Stimulated activated naive CD8-positive, alpha-beta T cell treated with anti-CD3 and anti-CD28 coated beads, Interleukin-15, Interleukin-2, amounts not matched to agents 100 U/mL and 50 U/mL, for 24 hours (primary cell): ENCODE results near the gene ZNF785.
"Not testable (repeated sequence)": the region's sequence is repeated elsewhere in the genome, so short reads cannot be mapped to it uniquely, and the experiment has no call there.

ENCODE experiments used
- ATAC-seq: fragments of 150-1000 bp; cut with Tn5 transposase; one replicate; pipeline ENCODE4 v1.10.0; 2021
- DNase-seq: peaks from one replicate; pipeline ENCODE4 v3.0.0; 2021

Gene ZNF785

DNA sequence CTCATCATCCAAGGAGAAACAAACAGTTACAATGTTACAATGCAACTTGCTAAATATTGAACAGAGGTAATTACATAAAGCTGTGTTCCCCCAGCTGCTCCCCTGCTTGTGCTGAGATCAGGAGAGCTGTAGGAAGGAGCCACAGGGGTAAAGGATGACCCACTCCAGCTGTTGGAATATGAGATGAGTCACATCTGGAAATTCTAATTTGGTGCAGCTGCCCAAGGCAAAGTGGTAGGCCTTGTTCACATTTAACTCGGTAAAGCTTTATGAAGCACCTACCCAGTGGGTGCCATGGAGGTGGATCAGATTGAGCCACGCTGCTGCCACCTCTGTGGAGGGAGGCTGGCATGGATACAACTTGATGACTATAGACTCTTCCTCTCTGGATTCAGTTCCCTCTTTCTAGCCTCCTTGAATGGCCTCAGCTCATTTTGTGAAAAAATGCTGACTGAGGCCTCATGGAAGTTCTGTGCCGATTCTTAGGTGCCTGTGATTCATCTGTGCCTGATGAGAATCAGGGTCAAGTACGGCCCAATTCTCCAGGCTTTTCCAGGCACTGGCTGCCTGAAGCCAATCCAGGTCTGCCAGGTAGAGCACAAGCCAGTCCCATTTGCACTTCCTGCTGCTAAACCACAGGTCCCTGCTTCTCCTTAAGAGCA is 17.2 kb upstream of the ZNF785 start:
- no peak for DNase-seq

DNA sequence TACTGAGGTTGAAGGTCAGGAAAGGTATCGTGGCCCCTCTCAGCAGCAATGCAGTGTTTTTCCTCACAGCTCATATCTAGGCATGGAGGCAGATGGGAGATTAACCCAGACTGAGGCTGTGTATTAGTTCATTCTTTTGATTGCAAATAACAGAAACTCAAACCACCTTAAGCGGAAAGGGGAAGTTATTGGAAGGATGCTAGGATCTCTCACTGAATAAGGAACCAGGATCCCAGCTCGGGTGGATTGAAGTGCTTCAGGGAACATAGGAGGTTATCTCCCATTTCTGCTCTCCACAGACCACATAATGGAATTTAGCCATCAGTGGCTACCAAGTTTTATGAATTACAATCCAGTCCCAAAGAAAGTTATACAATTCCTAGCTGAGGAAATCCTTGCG is 16.5 kb upstream of the ZNF785 start:
- ATAC-seq (no peak), DNase-seq (no peak)

More for the DNA sequence above, 17.2 kb upstream of the ZNF785 start:
- ATAC-seq, result no peak

DNA sequence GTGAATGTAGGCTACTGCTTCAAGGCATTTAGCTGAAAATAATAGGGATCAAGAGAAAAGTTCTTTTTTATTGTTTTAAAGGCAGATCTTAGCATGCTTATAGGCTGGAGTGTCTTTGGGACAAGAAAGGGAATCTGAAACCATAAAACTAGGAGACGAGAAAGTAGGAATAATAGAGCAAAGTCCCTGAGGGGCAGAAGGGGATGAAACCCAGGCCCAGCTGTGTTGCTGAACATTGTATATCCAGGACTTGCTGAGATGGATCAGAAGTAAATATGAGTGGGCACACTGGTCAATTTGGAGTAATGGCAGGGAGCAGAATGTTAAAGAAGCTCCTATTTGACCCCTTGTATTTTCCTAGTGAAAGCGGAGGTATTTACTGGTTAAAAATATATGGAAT is 15.4 kb upstream of the ZNF785 start:
- DNase-seq (no peak), ATAC-seq (no peak)

DNA sequence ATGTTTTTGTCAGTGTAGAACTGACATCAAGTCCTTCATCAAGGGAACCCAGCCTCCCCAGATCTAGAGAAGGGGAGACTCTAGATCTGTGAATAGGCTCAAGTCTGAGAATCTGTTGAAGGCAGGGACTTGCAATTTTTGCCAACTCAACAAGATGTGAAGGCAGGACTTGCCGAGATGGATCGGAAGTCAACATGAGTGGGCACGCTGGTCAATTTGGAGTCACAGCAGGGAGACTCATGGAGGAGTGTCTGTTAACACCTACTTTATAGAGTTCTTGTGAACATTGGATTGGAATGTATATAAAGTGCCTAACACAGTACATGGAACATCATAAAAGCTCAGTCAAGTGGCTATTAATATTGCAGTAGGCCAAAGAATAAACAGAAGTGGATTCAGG is 14.7 kb upstream of the ZNF785 start:
- no peak for ATAC-seq
- DNase-seq, result no peak

DNA sequence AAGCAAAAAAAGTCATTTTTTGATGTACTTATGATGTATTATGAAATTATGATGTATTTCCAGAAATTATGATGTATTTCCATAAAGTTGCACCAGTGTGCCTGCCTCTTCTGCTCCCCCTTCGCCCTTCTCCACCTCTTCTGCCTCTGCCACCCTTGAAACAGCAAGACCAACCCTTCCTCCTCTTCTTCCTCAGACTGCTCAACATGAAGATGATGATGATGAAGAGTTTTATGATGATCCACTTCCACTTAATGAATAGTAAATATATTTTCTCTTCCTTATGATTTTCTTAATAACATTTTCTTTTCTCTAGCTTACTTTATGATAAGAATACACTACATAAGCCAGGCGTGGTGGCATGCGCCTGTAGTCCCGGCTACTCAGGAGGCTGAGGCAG is 7.4 kb upstream of the ZNF785 start:
- DNase-seq, result no peak
- no peak for ATAC-seq

DNA sequence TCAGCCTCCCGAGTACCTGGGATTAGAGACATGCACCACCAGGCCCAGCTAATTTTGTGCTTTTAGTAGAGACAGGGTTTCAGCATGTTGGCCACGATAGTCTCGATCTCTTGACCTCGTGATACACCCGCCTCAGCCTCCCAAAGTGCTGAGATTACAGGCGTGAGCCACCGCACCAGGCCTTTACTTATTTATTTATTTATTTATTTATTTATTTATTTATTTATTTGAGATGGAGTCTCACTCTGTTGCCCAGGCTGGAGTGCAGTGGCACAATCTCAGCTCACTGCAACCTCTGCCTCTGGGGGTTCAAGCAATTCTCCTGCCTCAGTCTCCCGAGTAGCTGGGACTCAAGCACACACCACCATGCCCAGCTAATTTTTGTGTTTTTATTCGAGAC is 5.4 kb upstream of the ZNF785 start:
- ATAC-seq, DNase-seq: not testable (repeated sequence)

DNA sequence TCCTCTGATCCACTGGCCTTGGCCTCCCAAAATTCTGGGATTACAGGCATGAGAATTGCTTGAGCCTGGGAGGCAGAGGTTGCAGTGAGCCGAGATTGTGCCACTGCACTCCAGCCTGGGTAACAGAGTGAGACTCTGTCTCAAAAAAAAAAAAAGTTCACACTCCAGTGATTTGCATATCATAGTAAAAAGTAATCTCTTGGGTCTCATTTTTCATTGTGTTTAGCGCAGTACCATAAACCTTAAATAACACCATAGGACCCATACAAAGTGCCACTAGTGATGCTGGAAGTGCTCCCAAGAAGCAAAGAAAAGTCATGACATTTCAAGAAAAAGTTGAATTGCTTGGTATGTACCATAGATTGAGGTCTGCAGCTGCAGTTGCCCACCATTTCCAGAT is 4.1 kb upstream of the ZNF785 start:
- not testable (repeated sequence) for DNase-seq, ATAC-seq

DNA sequence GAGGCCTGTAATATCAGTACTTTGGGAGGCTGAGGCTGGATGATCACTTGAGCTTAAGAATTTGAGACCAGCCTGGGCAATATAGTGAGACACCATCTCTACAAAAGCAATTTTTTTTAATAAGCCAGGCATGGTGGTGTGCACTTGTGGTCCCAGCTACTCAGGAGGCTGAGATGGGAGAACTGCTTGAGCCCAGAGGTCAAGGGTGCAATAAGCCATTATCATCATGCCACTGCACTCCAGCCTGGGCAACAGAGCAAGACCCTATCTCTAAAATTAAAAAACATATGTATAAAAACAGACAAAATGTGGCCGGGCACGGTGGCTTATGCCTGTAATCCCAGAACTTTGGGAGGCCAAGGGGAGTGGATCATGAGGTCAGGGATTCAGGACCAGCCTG is 3.2 kb upstream of the ZNF785 start:
- DNase-seq (no peak), ATAC-seq (no peak)

DNA sequence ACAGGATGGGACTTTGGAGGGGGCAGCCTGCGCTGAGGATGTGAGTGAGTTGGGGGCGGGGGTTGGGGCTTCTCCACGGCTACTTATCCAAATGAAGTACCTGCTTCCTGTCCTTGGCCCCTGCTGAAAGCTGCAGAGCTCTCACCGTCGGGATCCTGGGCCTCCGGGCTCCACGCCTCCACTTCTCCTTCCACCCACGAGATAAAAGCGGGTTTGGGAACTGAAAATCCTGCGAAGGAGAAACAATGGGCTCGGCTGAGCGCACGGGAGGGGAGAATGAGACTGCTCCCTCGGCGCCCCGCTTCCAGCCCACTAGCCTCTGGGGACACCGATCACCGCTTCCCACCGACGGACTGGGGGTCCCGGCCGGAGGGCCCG is 486 bp downstream of the ZNF785 start:
- DNase-seq, result peak; percentile 42
- ATAC-seq, result peak; percentile 7

DNA sequence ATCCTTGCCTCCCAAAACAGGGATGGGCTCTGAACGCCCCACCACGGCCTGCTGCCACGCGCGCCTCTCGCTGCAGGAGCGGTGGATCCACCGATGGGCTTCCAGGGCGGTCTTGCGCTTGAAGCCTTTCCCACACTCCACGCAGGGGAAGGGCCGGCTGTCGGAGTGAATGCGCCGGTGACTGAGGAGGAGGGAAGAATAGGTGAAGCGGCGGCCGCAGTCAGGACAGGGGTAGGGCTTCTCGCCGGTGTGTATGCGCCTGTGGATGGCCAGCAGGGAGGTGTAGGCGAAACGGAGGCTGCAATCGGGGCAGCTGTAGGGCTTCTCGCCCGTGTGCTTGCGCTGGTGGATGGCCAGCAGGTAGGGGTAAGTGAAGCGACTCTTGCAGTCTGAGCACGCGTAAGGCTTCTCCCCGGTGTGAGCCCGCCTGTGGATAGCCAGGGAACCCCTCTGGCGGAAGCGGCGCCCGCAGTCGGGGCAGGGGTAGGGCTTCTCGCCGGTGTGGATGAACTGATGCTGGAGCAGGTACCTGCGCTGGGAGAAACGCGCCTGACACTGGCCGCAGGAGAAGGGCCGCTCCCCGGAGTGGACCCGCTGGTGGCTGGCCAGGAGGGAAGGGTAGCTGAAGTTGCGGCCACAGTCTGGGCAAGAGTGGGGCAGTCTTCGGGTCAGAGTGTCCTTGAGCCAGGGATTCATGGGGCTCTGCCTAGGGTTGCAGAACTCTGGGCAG is 2.7 kb downstream of the ZNF785 start:
- no peak for ATAC-seq
- no peak for DNase-seq

DNA sequence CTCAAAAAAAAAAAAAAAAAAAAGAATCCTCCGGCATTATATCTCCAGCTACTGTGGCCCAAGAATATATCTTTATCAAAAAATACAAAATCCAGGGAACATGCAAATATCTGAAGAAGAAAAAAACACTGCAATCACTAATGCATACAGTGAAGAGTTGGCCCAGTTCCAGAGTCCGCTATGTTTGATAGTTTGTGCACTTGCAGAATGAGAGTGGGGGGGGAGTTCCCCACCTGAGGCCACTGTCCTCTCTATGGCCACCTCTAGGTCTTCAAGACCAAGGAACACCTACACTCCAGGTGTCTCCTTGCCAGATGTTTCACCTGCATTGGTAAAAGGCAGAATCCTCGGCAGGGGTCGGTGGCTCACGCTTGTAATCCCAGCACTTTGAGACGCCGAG is 4.0 kb downstream of the ZNF785 start:
- no peak for ATAC-seq
- no peak for DNase-seq

DNA sequence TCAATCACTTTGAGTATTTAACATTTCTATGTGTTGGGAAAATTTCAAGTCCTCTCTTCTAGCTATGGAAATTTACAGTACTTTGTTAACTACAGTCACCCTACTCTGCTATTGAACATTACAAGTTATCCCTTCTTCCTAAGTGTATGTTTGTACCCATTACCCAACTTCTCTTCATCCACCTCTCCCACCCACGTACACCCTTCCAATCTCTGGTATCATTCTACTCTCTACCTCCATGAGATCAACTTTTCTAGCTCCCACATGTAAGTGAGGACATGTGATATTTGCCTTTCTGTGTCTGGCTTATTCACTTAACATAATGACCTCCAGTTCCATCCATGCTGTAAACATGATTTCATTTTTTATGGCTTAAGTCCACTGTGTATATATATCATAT is 10.8 kb downstream of the ZNF785 start:
- ATAC-seq (no peak), DNase-seq (no peak)

DNA sequence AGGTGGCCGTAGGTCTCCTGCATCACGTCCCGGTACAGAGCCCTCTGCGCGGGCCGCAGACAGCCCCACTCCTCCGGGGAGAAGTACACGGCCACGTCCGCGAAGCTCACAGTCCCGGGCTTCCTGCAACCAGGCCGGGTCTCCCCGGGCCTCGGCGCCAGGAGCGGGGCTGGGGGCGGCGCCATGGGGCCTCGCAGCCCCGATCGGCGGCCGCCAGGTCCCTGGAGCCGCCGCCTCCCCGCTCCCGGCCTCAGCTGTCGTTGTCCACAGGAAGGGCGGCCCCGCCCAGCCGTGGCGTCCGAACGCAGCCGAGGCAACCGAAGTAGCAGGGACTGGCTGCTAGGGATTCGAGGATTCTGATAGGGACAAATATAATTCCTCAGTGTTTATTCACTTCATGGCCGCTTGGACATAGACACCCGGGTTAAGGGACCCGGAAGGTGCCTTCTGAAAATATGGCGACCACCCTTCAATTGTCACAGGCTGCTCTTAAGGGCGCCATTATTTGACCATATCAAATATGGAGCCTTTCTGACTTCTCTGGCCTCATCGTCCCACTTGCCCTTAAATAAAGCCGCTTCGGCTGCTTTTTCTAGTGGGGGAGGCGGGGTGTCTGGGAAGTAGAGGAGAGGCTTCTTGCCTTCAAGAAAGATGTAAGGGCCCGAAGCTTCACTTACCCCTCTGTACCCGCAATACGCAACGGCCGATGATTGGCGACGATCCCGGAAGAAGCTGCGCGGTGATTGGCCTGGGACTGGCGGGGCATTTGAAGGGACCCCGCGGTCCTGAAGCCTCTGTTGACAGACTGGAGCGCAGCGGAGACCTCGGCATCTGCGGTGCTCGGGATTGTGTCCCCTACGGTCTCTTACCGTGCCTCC is 13.8 kb downstream of the ZNF785 start, which contains the start of gene ZNF688:
TSS of gene ZNF688 (minus strand) at position 270 of the 878 bp plus-strand sequence. CDS start at position 185, 85 bp downstream.
- DNase-seq (peak; percentile 90), ATAC-seq (peak; percentile 84)

DNA sequence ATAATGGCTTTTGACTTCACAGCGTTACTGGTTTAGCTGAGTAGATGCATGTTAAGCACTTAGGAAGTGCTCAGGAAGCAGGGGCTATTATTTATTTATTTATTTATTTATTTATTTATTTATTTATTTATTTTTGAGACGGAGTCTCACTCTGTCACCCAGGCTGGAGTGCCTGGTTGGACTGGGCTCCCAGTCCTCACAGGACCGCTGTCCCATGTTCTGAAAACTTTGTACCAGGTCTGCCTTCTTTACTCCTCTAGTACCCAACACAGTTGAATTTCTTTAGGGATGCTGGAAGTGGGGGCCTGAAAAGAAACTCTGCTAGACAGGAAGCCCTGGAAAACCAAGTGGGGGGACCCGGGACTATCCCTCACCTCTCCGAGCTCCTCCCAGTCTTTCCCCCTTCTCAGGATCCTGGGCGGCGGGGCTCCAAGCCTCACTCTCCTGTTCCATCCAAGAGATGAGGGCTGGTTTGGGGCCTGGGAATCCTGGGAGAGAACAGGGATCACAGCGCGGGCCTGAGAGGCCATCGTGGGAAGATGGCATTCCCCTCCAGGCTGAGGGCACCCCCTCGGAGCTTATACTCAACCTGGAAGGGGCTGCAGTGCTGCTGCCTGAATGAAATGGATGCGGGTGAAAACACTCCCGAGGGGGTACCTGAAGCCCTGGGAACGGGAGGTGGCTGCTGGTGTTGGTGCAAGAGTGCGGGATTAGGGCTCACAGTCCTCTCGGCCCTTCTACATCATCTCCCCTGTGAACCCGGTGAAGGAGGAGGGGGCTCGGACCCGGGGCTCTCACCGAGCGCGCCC is 14.7 kb downstream of the ZNF785 start:
- DNase-seq, result no peak
- ATAC-seq, result no peak

DNA sequence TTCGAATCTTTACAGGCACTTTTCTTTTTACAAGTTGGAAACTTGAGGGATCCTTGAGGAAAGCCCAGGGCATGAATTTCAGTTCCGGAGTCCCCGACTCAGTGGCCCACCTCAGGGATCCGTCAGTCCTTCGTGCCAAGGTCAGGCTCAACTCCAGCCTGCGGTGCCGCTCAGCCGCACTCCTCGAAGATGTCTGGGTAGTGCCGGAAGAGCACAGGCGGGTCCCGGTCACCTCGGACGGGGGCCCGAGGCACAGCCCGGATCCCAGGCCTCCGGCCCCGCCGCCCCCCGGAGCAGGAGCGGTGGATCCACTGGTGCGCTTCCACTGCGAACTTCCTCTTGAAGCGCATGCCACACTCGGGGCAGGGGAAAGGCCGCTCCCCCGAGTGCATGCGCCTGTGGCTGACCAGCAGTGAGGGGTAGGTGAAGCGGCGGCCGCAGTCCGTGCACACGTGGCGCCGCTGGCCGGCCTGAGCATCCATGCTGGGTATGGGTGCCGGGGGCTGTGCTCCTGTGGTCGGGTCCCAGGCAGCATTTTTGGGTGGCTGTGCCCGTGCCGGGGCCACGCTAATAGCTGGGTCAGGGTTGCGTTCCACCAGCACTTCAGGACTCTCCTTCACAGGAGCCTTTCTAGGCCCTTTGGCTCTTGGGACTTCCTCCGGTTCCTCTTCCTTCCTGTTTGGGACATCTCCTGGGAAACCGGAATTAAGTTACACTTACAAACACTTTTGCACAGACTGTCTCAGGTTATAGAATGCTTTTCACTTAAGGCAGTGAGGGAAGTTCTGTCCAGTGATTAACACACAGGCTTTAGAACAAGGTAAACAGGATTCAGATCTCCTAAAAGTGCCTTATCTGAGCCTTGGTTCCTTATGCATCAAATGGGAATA is 15.5 kb downstream of the ZNF785 start:
- ATAC-seq (no peak), DNase-seq (no peak)

DNA sequence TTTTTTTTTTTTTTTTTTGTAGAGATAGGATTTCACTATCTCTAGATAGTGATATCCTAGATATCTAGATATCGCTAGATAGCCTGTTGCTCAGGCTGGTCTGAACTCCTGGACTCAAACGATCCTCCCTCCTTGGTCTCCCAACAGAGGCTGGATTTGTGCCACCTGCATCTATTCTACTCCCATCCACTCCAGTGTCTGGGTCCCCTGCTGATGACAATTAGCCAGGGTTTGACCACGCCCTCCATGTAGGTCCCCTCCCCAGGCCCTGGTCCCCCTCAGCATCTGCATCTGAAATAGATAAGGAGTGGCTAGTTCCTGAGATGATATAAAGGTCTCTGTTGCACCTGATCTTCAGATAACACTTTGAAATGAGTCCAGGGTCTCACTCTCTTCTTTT is 16.2 kb downstream of the ZNF785 start:
- DNase-seq, result no peak
- no peak for ATAC-seq

DNA sequence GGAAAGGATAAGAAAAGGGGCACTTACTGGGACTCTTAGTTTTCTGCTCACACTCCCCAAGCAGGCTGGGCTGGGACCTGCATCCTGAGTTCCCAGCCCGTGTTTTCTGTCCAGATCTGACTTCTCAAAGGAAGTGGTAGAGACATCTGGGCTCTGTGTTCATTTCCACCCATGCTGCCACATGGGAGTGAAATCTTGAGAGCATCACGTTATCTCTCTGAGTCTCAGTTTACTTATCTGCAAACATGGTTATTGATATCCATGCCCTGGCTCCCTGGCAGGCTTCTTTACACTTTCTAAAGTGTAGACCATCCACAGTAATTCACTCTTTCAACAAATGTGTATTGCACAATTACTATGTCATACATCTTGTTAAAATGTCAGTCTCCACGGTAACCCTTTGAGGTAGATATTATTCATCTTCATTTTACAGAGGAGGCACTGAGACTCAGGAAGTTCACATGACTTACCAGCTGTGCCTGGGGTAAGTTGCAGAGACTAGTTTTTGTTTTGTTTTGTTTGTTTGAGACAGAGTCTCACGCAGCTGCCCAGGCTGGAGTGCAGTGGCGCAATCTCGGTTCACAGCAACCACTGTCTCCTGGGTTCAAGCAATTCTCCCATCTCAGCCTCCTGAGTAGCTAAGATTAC is 17.4 kb downstream of the ZNF785 start:
- peak; percentile 61 for ATAC-seq
- DNase-seq, result peak; percentile 37

DNA sequence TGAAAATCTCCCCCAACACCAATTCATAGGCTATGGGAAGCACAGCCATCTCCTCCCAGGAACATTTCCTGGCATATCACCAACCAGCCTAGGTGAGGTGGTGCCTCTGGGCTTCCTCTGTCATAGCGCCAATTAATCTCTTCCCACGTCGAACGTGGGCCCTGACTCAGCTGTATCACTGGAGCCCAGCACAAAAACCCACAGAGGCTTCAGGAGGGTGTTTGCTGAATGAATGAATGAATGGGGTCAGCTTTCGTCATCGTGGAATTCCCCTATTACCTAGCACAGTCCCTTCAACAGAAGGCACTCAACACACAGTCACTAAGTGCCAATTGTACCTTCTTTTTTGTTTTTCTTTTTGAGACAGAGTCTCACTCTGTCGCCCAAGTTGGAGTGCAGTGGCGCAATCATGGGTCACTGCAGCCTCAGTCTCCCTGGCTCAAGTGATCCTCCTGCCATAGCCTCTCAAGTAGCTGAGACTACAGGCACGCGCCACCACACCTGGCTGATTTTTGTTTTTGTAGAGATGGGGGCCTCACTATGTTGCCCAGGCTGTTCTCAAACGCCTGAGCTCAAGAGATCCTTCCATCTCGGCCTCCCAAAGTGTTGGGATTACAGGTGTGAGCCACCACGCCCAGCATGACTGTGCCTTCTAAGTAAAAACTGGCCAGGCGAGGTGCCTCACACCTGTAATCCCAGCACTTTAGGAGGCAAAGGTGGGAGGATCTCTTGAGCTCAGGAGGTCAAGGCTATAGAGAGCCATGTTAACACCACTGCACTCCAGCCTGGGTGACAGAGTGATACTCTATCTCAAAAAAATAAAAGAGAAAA is 18.1 kb downstream of the ZNF785 start:
- ATAC-seq (peak; percentile 28), DNase-seq (peak; percentile 59)

DNA sequence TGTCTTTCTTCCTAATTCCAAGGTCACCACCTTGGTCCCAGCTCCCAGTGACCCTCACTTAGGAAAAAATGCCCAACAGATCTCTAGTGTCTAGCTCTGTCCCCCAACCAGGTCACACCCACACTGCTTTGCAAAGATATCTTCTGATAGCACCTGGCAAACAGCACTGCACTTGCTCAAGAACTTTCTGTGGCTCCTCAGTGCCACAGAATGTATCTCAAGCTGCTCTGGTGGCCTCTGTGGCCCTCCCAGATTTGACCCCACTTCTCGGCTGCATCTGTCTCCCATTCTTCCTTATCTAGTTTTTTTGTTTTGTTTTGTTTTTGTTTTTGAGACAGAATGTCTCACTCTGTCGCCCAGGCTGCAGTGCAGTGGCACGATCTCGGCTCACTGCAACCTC is 19.0 kb downstream of the ZNF785 start:
- ATAC-seq, result no peak
- no peak for DNase-seq

DNA sequence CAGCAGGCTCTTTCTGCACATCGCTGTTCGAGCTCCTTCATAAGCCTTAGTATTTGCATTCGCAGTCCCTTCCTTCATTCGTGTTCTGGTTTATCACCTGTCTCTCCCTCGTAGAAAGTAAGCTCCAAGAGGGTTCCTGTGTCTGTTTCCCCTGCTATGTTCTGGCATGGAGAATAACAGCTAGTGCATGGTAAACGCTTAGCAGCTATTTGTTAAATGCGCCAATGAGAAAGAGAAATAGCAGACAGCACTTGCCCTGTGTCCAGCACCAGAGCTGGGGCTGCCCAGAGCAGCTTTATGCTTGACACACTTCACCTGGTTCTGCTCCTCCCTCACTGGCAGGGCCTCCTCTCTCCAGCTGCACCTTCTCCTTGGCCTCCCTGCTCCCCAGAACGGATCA is 19.5 kb downstream of the ZNF785 start:
- DNase-seq (no peak), ATAC-seq (no peak)
